IPS-20b (cell line): ENCODE measurements around the gene PYURF.

Experiments
- H3K27ac ChIP-seq: one replicate; pipeline ENCODE4 v1.5.1; 2013; ENCODE audit warnings: low read length
- H3K27me3 ChIP-seq: 2 replicates; pipeline ENCODE4 v1.6.1; 2013; ENCODE audit warnings: mild to moderate bottlenecking, low read length, inconsistent platforms; ENCODE audit not compliant: insufficient read depth
- H3K36me3 ChIP-seq: 2 replicates; pipeline ENCODE4 v1.6.1; 2013; ENCODE audit warnings: low read depth, mild to moderate bottlenecking, inconsistent platforms, low read length, moderate library complexity; ENCODE audit not compliant: insufficient read depth
- H3K4me1 ChIP-seq: 2 replicates; pipeline ENCODE4 v1.6.1; 2013; ENCODE audit warnings: mild to moderate bottlenecking, control low read depth, inconsistent platforms, low read length, moderate library complexity; ENCODE audit not compliant: insufficient read depth
- H3K4me3 ChIP-seq: 2 replicates; pipeline ENCODE4 v1.5.1; 2013; ENCODE audit warnings: mild to moderate bottlenecking, low read length, inconsistent platforms
- H3K9ac ChIP-seq: 2 replicates; pipeline ENCODE4 v1.6.1; 2013; ENCODE audit warnings: low read depth, mild to moderate bottlenecking, inconsistent platforms, low read length, moderate library complexity
- H3K9me3 ChIP-seq: 2 replicates; pipeline ENCODE4 v1.6.1; 2013; ENCODE audit warnings: mild to moderate bottlenecking, low read depth, low read length, inconsistent platforms; ENCODE audit not compliant: insufficient read depth

PYURF gene

GRCh38 chr4:88497859-88498409 lies 25.6 kb downstream of the PYURF start:
- Histone ChIP-seq H3K4me3 (no peak overlapping the region), H3K9ac (no peak overlapping the region), H3K36me3 (no peaks in the 10 kb centered on the region), H3K9me3 (no peaks in the 10 kb centered on the region), H3K4me1 (no peaks in the 10 kb centered on the region), H3K27ac (no peak overlapping the region), H3K27me3 (no peaks in the 10 kb centered on the region)

GRCh38 chr4:88489100-88489761 lies 34.3 kb downstream of the PYURF start:
- H3K9ac ChIP-seq: no peak overlapping the region
- H3K27ac ChIP-seq: no peak overlapping the region
- H3K9me3 ChIP-seq: no peaks in the 10 kb centered on the region
- no peak overlapping the region for H3K4me3 ChIP-seq
- H3K4me1 ChIP-seq: no peaks in the 10 kb centered on the region
- H3K27me3 ChIP-seq: no peaks in the 10 kb centered on the region
- H3K36me3 ChIP-seq: no peaks in the 10 kb centered on the region

GRCh38 chr4:88481537-88481936 lies 42.0 kb downstream of the PYURF start:
- H3K9me3 ChIP-seq: no peaks in the 10 kb centered on the region
- H3K27ac ChIP-seq: no peak overlapping the region
- H3K27me3 ChIP-seq: no peaks in the 10 kb centered on the region
- no peaks in the 10 kb centered on the region for H3K36me3 ChIP-seq
- no peak overlapping the region for H3K9ac ChIP-seq
- no peaks in the 10 kb centered on the region for H3K4me1 ChIP-seq
- no peak overlapping the region for H3K4me3 ChIP-seq

DNA sequence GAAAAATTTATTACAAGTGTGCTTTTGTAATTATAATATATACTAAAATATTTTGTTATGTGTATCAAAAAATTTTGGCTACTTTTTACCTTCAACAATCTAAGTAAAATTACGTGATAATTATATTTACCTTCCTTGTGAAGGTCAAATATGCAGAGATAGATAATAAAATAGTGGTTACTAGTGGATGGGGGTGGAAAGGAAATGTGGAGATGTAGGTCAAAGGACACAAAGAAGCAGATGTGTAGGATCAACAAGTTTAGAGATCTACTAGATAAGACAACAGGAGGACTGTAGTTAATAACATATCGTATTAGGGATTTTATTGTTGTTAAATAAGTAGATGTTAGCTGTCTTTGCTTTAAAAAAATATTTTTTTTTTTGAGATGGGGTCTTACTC lies 45.3 kb downstream of the PYURF start:
- Histone ChIP-seq H3K27me3 (no peaks in the 10 kb centered on the region), H3K27ac (no peak overlapping the region), H3K4me3 (no peak overlapping the region), H3K4me1 (no peaks in the 10 kb centered on the region), H3K36me3 (no peaks in the 10 kb centered on the region), H3K9ac (no peak overlapping the region), H3K9me3 (no peaks in the 10 kb centered on the region)

DNA sequence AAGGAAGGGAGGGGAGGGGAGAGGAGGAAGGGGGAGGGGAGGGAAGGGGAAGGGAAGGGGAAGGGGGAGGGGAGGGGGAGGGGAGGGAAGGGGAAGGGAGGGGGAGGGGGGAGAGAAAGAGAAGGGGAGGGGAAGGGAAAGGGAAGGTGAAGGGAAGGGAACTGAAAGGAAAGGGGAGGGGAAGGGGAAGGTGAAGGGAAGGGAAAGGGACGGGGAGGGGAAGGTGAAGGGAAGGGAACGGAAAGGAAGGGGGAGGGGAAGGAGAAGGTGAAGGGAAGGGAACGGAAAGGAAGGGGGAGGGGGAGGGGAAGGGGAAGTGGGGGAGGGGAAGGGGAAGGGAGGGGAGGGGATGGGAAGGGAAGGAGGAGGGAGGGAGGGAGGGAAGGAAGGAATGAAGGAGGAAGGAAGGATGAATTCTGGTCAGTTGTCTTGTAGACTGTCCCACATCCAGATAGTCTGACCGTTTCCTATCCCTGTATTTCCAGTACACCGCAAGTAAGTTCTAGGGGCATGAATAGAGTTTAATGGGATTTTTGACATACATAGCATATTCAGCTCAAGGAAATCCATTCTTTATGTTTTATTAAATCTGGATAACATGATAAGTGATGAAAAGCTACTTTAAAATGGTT lies 46.2 kb downstream of the PYURF start:
- Histone ChIP-seq H3K4me3 (no peak overlapping the region), H3K27me3 (no peaks in the 10 kb centered on the region), H3K4me1 (no peaks in the 10 kb centered on the region), H3K27ac (no peak overlapping the region), H3K9ac (no peak overlapping the region), H3K36me3 (peaks cover 3% of the 10 kb centered on the region), H3K9me3 (no peaks in the 10 kb centered on the region)
